ENCODE measurements around the gene AJAP1. TPM values are rescaled to one million over a fixed set of nuclear protein-coding genes. Genes with fewer than 3 reads are reported as not detected.

AJAP1 gene
- total and polyA plus RNA-seq, 3 donors from 2014 or later = 5.0 to 5.8 (median 5.4) TPM

- TF ChIP-seq, protein P1, sequence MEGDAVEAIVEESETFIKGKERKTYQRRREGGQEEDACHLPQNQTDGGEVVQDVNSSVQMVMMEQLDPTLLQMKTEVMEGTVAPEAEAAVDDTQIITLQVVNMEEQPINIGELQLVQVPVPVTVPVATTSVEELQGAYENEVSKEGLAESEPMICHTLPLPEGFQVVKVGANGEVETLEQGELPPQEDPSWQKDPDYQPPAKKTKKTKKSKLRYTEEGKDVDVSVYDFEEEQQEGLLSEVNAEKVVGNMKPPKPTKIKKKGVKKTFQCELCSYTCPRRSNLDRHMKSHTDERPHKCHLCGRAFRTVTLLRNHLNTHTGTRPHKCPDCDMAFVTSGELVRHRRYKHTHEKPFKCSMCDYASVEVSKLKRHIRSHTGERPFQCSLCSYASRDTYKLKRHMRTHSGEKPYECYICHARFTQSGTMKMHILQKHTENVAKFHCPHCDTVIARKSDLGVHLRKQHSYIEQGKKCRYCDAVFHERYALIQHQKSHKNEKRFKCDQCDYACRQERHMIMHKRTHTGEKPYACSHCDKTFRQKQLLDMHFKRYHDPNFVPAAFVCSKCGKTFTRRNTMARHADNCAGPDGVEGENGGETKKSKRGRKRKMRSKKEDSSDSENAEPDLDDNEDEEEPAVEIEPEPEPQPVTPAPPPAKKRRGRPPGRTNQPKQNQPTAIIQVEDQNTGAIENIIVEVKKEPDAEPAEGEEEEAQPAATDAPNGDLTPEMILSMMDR (IDR thresholded peaks at IDR 0.05) = no peak
- no peak for TF ChIP-seq POLR2A (IDR thresholded peaks at IDR 0.05)
- Histone ChIP-seq H3K4me3 (peak overlapping the region in 1 of 2 donors; percentile 10), H3K4me1 (peaks cover 14% of the 10 kb centered on the region), H3K9me3 (no peaks in the 10 kb centered on the region), H3K27ac (peak overlapping the region; percentile 65 to 84), H3K27me3 (no peaks in the 10 kb centered on the region), H3K36me3 (ENCODE audit: low read depth, missing control alignments) (no peaks in the 10 kb centered on the region)
- 11 to 12% methylated on average over 12 of the region's 12 CpGs for WGBS, 2 donors
- intact Hi-C loops (cut with DNase I; ENCODE audit: low total_unique reads) = no loop called here
- no peak for DNase-seq
These were observed 16.1 kb upstream of the AJAP1 start for GRCh38 chr1:4638345-4638729.

DNA sequence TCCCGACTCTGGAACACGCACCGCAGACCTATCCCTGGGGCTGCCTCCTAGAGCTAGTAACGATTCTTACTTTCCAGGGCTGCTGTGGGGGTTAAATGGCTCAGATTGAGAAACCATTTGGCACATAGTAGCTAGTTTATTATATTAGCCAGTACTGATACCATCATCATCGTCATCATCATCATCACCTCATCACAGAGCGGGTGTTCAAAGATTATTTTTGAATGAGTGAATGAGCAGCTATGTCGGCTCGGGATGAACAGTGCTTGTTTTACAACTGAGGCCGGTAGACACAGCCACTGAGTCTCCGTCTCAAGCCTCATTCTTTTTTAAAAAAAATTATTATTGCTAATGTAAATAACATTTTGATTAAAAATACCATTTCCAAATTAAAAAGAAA, 13.5 kb upstream of the AJAP1 start:
- Histone ChIP-seq H3K27me3 (no peaks in the 10 kb centered on the region), H3K9me3 (no peaks in the 10 kb centered on the region), H3K4me3 (no peak overlapping the region), H3K27ac (no peak overlapping the region), H3K4me1 (peaks cover 14% of the 10 kb centered on the region), H3K36me3 (ENCODE audit: low read depth, missing control alignments) (no peaks in the 10 kb centered on the region)
- TF ChIP-seq, protein P1 (IDR thresholded peaks at IDR 0.05) = no peak
- no peak for TF ChIP-seq POLR2A (IDR thresholded peaks at IDR 0.05)
- intact Hi-C loops (cut with DNase I; ENCODE audit: low total_unique reads) = no loop called here
- 91 to 93% methylated on average over 10 of the region's 10 CpGs for WGBS, 2 donors
- DNase-seq = no peak

DNA sequence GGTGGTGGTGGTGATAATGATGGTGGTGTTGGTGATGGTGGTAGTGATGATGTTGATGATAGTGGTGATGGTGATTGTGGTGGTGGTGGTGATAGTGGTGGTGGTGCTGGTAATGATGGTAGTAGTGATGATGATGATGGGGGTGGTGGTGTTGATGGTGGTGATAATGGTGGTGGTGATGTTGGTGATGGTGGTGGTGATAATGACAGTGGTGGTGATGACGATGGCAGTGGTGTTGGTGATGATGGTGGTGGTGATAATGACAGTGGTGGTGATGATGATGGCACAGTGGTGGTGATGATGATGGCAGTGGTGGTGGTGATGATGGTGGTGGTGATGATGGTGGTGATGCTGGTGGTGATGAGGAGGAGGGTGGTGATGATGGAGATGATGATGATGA, 7.0 kb upstream of the AJAP1 start:
- TF ChIP-seq, protein P1 (IDR thresholded peaks at IDR 0.05) = no peak
- TF ChIP-seq POLR2A (IDR thresholded peaks at IDR 0.05) = no peak
- Histone ChIP-seq H3K9me3 (no peaks in the 10 kb centered on the region), H3K27ac (no peak overlapping the region), H3K4me3 (no peak overlapping the region), H3K27me3 (no peaks in the 10 kb centered on the region), H3K36me3 (ENCODE audit: low read depth, missing control alignments) (no peaks in the 10 kb centered on the region), H3K4me1 (no peaks in the 10 kb centered on the region)
- WGBS, 2 donors = 89 to 90% methylated on average over 1 of the region's 1 CpG
- intact Hi-C loops (cut with DNase I; ENCODE audit: low total_unique reads) = no loop called here
- DNase-seq = no peak

DNA sequence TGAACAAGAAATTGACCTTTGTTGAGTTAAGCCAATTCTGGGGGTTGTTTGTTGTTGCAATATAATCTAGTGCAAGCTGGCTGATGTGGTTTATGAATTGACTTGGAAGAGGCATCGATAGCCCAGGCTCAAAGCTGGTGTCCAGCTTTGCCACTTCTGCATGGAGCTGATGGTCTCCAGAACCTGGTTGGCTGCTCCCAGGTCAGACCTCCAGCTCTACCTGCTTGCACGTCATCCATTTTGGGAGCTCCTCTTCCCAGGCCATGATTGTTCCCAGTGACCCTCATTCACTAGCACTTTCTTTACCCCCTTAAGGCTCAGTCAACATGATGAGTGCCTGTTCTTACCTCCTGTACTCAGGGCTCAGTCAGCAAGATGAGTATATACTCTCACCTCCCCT, 5.8 kb upstream of the AJAP1 start:
- Histone ChIP-seq H3K27me3 (no peaks in the 10 kb centered on the region), H3K4me3 (no peak overlapping the region), H3K4me1 (no peaks in the 10 kb centered on the region), H3K9me3 (no peaks in the 10 kb centered on the region), H3K27ac (no peak overlapping the region), H3K36me3 (ENCODE audit: low read depth, missing control alignments) (no peaks in the 10 kb centered on the region)
- 95 to 96% methylated on average over 2 of the region's 2 CpGs for WGBS, 2 donors
- DNase-seq = no peak
- intact Hi-C loops (cut with DNase I; ENCODE audit: low total_unique reads) = no loop called here
- TF ChIP-seq, protein P1 (IDR thresholded peaks at IDR 0.05) = no peak
- no peak for TF ChIP-seq POLR2A (IDR thresholded peaks at IDR 0.05)

DNA sequence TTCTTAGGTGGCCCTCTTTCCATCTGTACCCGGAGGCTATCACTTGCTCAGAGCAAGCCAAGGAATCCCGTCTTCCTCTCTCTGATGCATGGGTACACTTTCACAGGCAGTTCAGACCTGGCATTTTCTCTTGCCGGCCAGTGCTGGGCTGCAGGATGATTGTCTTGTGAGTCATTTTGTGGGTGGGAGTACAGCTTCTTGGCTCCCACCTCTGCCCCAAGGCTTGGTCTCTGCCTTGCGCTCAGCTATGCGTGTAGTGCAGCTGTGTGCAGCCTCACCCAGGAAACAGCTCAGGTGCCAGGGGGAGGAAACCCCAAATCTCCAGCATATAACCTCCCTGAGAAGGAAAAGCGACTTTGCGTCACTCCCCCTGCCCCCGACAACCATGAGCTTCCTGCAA, 3.9 kb upstream of the AJAP1 start:
- Histone ChIP-seq H3K36me3 (ENCODE audit: low read depth, missing control alignments) (no peaks in the 10 kb centered on the region), H3K27ac (no peak overlapping the region), H3K4me3 (no peak overlapping the region), H3K9me3 (no peaks in the 10 kb centered on the region), H3K27me3 (no peaks in the 10 kb centered on the region), H3K4me1 (no peaks in the 10 kb centered on the region)
- TF ChIP-seq, protein P1 (IDR thresholded peaks at IDR 0.05) = no peak
- TF ChIP-seq POLR2A (IDR thresholded peaks at IDR 0.05) = no peak
- 58 to 67% methylated on average over 8 of the region's 8 CpGs for WGBS, 2 donors
- intact Hi-C loops (cut with DNase I; ENCODE audit: low total_unique reads) = no loop called here
- DNase-seq = no peak

All from testis (tissue), 3 donors.